Placental epithelial cell (primary cell): ENCODE data around the gene TTR. TPM values are rescaled to one million over a fixed set of nuclear protein-coding genes. Genes with fewer than 3 reads are reported as not detected.

Experiments used
- total RNA-seq: library from RNA; depleted of rRNA; stranded (reverse); fragments of >200 nt; gene quantifications from 2 replicates; pipeline ENCODE4 v1.2.3, GENCODE V29; 2012

Gene TTR
- total RNA-seq = 0.39 TPM in 1 of 2 replicates, not detected in the other

DNA sequence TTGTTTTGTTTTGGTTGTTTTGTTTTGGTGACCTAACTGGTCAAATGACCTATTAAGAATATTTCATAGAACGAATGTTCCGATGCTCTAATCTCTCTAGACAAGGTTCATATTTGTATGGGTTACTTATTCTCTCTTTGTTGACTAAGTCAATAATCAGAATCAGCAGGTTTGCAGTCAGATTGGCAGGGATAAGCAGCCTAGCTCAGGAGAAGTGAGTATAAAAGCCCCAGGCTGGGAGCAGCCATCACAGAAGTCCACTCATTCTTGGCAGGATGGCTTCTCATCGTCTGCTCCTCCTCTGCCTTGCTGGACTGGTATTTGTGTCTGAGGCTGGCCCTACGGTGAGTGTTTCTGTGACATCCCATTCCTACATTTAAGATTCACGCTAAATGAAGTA is at the start of gene TTR:
Gene TTR (plus strand): TSS at position 250 of the 400 bp plus-strand sequence. CDS start 26 bp downstream, at position 276.

Other genes starting within 250 kb of the TTR start
- gene DSG4, start 215.1 kb upstream of the TTR start, total RNA-seq = not detected in 2 replicates
- gene DSG3, start 144.1 kb upstream of the TTR start, total RNA-seq = 32.2 and 43.5 TPM in 2 replicates
- gene DSG2, start 93.7 kb upstream of the TTR start, total RNA-seq = 203 and 237 TPM in 2 replicates
- 5.4 and 6.7 TPM in 2 replicates for gene B4GALT6, start 92.7 kb downstream of the TTR start, total RNA-seq
- gene SLC25A52, start 169.0 kb downstream of the TTR start, total RNA-seq = 0.39 TPM in 1 of 2 replicates, not detected in the other